HEK293 (cell line): Measurements from ENCODE around the gene PIP5K1C.

Source experiments
- CTCF ChIA-PET: fragments of 350-600 bp; formaldehyde crosslinking; extraction: SDS; loops from one replicate; lab custom pipeline; 2021; ENCODE audit warnings: antibody characterized with exemption; lab: Yijun Ruan, JAX
- POLR2A ChIA-PET: fragments of 300-600 bp; formaldehyde crosslinking; extraction: SDS; loops from one replicate; lab custom pipeline; 2020; ENCODE audit warnings: antibody characterized with exemption, inconsistent platforms; lab: Yijun Ruan, JAX
- H3K27ac ChIP-seq: fragments of 200-500 bp; sonication (Bioruptor generic); 2 replicates; pipeline ENCODE4 v1.5.1; 2014; ENCODE audit warnings: low read depth, low read length, control low read depth, inconsistent platforms; ENCODE audit errors: extremely low read depth
- H3K36me3 ChIP-seq, 2 experiments: fragments of 200-500 bp in 1 of 2; sonication (Bioruptor generic) in 1 of 2; 1 replicate in 1 of 2; 2 replicates in 1 of 2; pipeline ENCODE4 v1.5.1; 2014 to 2017; ENCODE audit warnings: inconsistent platforms in 2 of 2, low read length in 2 of 2; ENCODE audit not compliant: control insufficient read depth in 2 of 2, insufficient read depth in 1 of 2
- H3K4me1 ChIP-seq: fragments of 200-500 bp; sonication (Bioruptor generic); 2 replicates; pipeline ENCODE4 v1.5.1; 2014; ENCODE audit warnings: mild to moderate bottlenecking, low read length, inconsistent platforms; ENCODE audit not compliant: control insufficient read depth, insufficient read depth
- H3K4me3 ChIP-seq: 2 replicates; pipeline ENCODE4 v1.5.1; 2011; ENCODE audit warnings: low read depth, mild to moderate bottlenecking, control low read depth, low read length, moderate library complexity
- H3K9me3 ChIP-seq: fragments of 200-500 bp; sonication (Bioruptor generic); 2 replicates; pipeline ENCODE4 v1.5.1; 2014; ENCODE audit warnings: low read depth, low read length, inconsistent platforms; ENCODE audit not compliant: control insufficient read depth, insufficient read depth
- ATF2 ChIP-seq: fragments of 450-650 bp; formaldehyde crosslinking; IDR thresholded peaks from 2 replicates; pipeline ENCODE4 v1.5.1; 2016; ENCODE audit warnings: missing biosample characterization, missing genetic modification characterization, low read depth
- HIC1 ChIP-seq: fragments of 450-650 bp; formaldehyde crosslinking; IDR thresholded peaks from 2 replicates; pipeline ENCODE4 v1.5.1; 2016; ENCODE audit warnings: missing biosample characterization, missing genetic modification characterization
- KLF9 ChIP-seq: fragments of 450-650 bp; formaldehyde crosslinking; IDR thresholded peaks from 2 replicates; pipeline ENCODE4 v1.5.1; 2016; ENCODE audit warnings: missing biosample characterization, missing genetic modification characterization, low read depth
- MZF1 ChIP-seq: fragments of 450-650 bp; formaldehyde crosslinking; IDR thresholded peaks from 2 replicates; pipeline ENCODE4 v1.5.1; 2017; ENCODE audit warnings: missing biosample characterization, missing genetic modification characterization, borderline replicate concordance
- PATZ1 ChIP-seq: fragments of 450-650 bp; formaldehyde crosslinking; IDR thresholded peaks from 2 replicates; pipeline ENCODE4 v1.5.1; 2016; ENCODE audit warnings: missing biosample characterization, missing genetic modification characterization
- TRIM28 ChIP-seq: IDR thresholded peaks from 2 replicates; pipeline ENCODE4 v1.6.1; 2011; ENCODE audit warnings: low read length, control low read depth, borderline replicate concordance
- TSHZ1 ChIP-seq: fragments of 450-650 bp; formaldehyde crosslinking; IDR thresholded peaks from 2 replicates; pipeline ENCODE4 v1.5.1; 2016; ENCODE audit warnings: missing biosample characterization, missing genetic modification characterization, borderline replicate concordance
- ZBTB44 ChIP-seq: fragments of 450-650 bp; IDR thresholded peaks from 2 replicates; pipeline ENCODE4 v1.5.1; 2018; ENCODE audit warnings: missing biosample characterization, mild to moderate bottlenecking, missing genetic modification characterization
- ZFHX2 ChIP-seq: fragments of 450-650 bp; formaldehyde crosslinking; conservative IDR thresholded peaks from 2 replicates; pipeline ENCODE4 v1.5.1; 2016; ENCODE audit warnings: missing biosample characterization, missing genetic modification characterization
- ZNF10 ChIP-seq: fragments of 450-650 bp; formaldehyde crosslinking; IDR thresholded peaks from 2 replicates; pipeline ENCODE4 v1.5.1; 2017; ENCODE audit warnings: missing biosample characterization, missing genetic modification characterization
- ZNF585B ChIP-seq: fragments of 450-650 bp; formaldehyde crosslinking; IDR thresholded peaks from 2 replicates; pipeline ENCODE4 v1.5.1; 2016; ENCODE audit warnings: missing biosample characterization, missing genetic modification characterization
- ZNF600 ChIP-seq: fragments of 450-650 bp; formaldehyde crosslinking; IDR thresholded peaks from 2 replicates; pipeline ENCODE4 v1.5.1; 2016; ENCODE audit warnings: missing biosample characterization, missing genetic modification characterization
- ZNF610 ChIP-seq: fragments of 450-650 bp; formaldehyde crosslinking; IDR thresholded peaks from 2 replicates; pipeline ENCODE4 v1.5.1; 2016; ENCODE audit warnings: missing biosample characterization, missing genetic modification characterization, borderline replicate concordance
- ZNF629 ChIP-seq: fragments of 450-650 bp; formaldehyde crosslinking; IDR thresholded peaks from 2 replicates; pipeline ENCODE4 v1.5.1; 2017; ENCODE audit warnings: missing biosample characterization, missing genetic modification characterization
- ZNF645 ChIP-seq: fragments of 450-650 bp; formaldehyde crosslinking; IDR thresholded peaks from 2 replicates; pipeline ENCODE4; 2016; ENCODE audit warnings: missing biosample characterization, missing genetic modification characterization
- ZNF692 ChIP-seq: fragments of 450-650 bp; formaldehyde crosslinking; IDR thresholded peaks from 2 replicates; pipeline ENCODE4 v1.5.1; 2016; ENCODE audit warnings: missing biosample characterization, missing genetic modification characterization
- ZNF747 ChIP-seq: fragments of 450-650 bp; formaldehyde crosslinking; IDR thresholded peaks from 2 replicates; pipeline ENCODE4 v1.5.1; 2016; ENCODE audit warnings: missing biosample characterization, missing genetic modification characterization
- ZNF776 ChIP-seq: fragments of 450-650 bp; formaldehyde crosslinking; IDR thresholded peaks from 2 replicates; pipeline ENCODE4 v1.5.0; 2017; ENCODE audit warnings: missing biosample characterization, missing genetic modification characterization, borderline replicate concordance
- ZNF830 ChIP-seq: fragments of 450-650 bp; IDR thresholded peaks from 2 replicates; pipeline ENCODE4 v1.5.0; 2018; ENCODE audit warnings: missing biosample characterization, missing genetic modification characterization, low read depth, mild to moderate bottlenecking, moderate library complexity

Gene PIP5K1C

GRCh38 chr19:3622224-3622623, 78.0 kb downstream of the PIP5K1C start:
- no peak overlapping the region for H3K27ac ChIP-seq
- peaks cover 2% of the 10 kb centered on the region; the same call in 1 of the 2 replicates for H3K4me1 ChIP-seq
- peaks cover 0 to 31% of the 10 kb centered on the region in 2 experiments; a peak in 2 of 3 replicates for H3K36me3 ChIP-seq
- TF ChIP-seq KLF9 (tag by site-specific recombination) (no peak), ZNF830 (no peak), MZF1 (tag by site-specific recombination) (no peak), HIC1 (tag by site-specific recombination) (no peak), ZNF747 (tag by site-specific recombination) (no peak), TRIM28 (no peak), ZNF600 (tag by site-specific recombination) (0 out of 2 replicates have a peak, but pooled peaks have one; percentile 48), ZNF776 (no peak), ZNF10 (tag by site-specific recombination) (no peak), ZNF585B (tag by site-specific recombination) (no peak), ZBTB44 (tag by site-specific recombination) (no peak), ZFHX2 (tag by site-specific recombination) (peak; percentile 25), PATZ1 (no peak), ZNF629 (tag by site-specific recombination) (0 out of 2 replicates have a peak, but pooled peaks have one; percentile 13), ATF2 (peak; percentile 58), ZNF610 (tag by site-specific recombination) (no peak), ZNF692 (0 out of 2 replicates have a peak, but pooled peaks have one; percentile 24), ZNF645 (no peak), TSHZ1 (tag by site-specific recombination) (no peak)
- no peak overlapping the region for H3K4me3 ChIP-seq
- CTCF ChIA-PET: interaction anchor here (0.7 to 1.1 kb wide), 2 partner anchors 14 to 76 kb away, joined by 3 read pairs; no protein-coding TSS in a partner anchor
- POLR2A ChIA-PET: no interaction called here
- H3K9me3 ChIP-seq: no peaks in the 10 kb centered on the region
